IPS-11a (cell line): ENCODE data around the gene SCARB1.
A peak's percentile ranks its signal among the peaks of the same experiment; 100 is the strongest.

ENCODE experiments used
- H3K4me3 ChIP-seq: one replicate; pipeline ENCODE4 v1.5.1; 2013; ENCODE audit warnings: low read depth, low read length, control low read depth

SCARB1 gene

GRCh38 chr12:124804011-124804621 lies 59.5 kb downstream of the SCARB1 start:
- no peak overlapping the region for H3K4me3 ChIP-seq

GRCh38 chr12:124802361-124802760 lies 61.3 kb downstream of the SCARB1 start:
- no peak overlapping the region for H3K4me3 ChIP-seq

- H3K4me3 ChIP-seq = no peak overlapping the region
Observed at GRCh38 chr12:124800506-124800905, 63.2 kb downstream of the SCARB1 start.

DNA sequence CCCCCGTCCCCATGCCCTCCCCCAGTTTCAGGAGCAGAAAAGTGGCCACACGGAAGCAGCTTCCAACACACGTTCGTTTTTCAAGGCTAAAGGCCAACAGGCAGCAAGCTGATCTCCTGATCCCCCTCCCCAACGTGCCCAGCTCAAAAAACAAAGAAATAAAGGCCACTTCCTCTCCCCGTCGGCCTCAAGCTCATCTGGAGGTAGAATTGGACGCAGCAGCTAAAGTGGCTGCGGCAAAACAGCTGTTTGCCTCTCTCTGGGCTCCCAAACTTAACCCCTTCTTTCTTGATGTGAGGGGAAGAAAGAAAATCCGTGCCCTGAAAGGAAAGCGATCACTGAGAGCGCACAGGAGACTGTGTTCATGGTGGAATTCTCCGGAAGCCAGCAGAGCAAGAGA lies 66.3 kb downstream of the SCARB1 start:
- H3K4me3 ChIP-seq = no peak overlapping the region

- no peak overlapping the region for H3K4me3 ChIP-seq
Observed at GRCh38 chr12:124796303-124796960, 67.2 kb downstream of the SCARB1 start.

GRCh38 chr12:124795081-124795948 lies 68.3 kb downstream of the SCARB1 start:
- H3K4me3 ChIP-seq = no peak overlapping the region

- H3K4me3 ChIP-seq = no peak overlapping the region
Observed at GRCh38 chr12:124792961-124793441, 70.7 kb downstream of the SCARB1 start.

- no peak overlapping the region for H3K4me3 ChIP-seq
Observed at GRCh38 chr12:124792156-124792555, 71.5 kb downstream of the SCARB1 start.

DNA sequence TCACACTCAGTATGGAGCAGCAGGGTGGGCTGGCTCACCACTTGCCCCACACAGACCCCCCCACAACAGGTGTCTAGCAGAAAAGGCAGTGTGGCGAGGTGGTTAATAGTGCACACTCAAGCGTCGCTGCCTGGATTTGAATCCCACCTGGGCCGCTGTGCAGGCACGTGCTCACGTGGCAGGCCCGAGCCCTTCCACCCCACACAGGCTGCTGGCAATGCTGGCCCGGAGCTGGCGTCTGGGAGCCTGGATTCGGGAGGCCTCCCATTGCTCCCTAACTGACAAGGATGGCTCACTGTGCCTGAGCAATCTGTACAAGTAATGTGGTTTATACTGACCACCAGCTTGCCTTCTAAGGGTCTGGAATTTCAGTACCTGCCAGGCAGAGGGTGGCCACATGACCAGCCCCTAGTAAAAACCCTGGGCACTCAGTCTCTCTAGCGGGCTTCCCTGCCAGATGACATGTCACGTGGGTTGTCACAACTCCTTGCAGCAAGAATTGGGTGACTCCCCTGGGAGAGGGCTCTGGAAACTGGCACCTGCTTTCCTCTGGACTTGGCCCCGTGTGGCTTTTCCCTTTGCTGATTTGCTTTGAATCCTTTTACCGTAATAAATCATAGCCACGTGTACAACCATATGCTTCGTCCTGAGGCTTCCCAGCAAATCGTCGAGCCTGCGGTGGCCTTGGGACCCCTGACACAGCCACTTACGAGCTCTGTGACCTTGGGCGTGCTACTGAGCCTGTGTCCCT lies 72.8 kb downstream of the SCARB1 start:
- no peak overlapping the region for H3K4me3 ChIP-seq

- H3K4me3 ChIP-seq = no peak overlapping the region
Observed at GRCh38 chr12:124788936-124789555, 74.6 kb downstream of the SCARB1 start.

- H3K4me3 ChIP-seq = peak overlapping the region; percentile 25
Observed at GRCh38 chr12:124786061-124786964, 77.4 kb downstream of the SCARB1 start.

DNA sequence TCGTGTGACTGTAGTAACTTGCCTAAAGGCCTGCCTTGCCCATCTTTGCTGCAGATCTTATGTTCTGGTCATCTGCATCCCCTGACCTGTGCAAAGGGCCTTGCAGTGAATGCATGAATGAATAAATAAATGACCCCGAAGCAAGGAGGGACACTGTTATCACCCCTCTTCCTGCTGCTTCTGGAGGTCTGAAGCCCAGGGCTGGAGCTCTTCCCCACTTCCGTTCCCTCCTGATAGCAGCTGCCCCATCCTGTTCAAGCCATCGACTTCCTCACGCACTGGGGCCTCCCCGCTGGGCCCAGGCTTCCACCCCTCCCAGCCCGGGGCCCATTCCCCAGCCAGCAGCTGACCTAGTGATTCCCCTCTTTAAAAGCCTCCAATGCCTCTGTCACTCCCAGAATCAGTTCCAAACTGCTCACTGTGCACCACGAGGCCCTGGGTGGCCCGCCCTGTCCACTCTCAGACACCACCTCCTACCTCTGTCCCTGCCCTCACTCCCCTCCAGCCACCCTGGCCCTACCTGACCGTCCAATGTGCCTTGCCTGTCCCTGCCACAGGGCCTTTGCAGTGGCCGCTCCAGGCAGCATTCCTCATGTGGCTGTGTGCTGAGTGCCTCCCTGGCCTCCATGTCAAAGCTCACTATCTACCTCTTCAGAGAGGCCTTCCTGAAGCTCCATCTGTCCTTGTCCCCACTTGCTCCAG lies 78.6 kb downstream of the SCARB1 start:
- no peak overlapping the region for H3K4me3 ChIP-seq

- H3K4me3 ChIP-seq = no peak overlapping the region
Observed at GRCh38 chr12:124783087-124783486, 80.6 kb downstream of the SCARB1 start.

DNA sequence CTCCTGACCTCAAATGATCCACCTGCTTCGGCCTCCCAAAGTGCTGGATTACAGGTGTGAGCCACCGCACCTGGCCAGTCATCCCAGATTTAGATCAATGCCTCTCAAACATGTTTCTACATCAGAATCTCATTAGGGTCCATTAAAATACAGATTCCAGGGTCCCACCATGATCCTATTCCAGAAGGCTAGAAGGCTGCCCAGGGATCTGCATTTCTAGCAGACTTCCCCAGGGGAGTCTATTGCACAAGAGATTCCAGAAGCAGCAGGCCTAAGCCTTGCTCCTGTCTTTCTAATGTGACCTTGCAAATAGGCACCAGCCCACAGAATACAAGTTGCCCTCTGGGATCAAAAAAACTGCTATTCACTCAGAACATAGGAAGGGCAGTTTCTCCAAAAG lies 81.5 kb downstream of the SCARB1 start:
- no peak overlapping the region for H3K4me3 ChIP-seq

- H3K4me3 ChIP-seq = no peak overlapping the region
Observed at GRCh38 chr12:124780752-124781685, 82.6 kb downstream of the SCARB1 start.

DNA sequence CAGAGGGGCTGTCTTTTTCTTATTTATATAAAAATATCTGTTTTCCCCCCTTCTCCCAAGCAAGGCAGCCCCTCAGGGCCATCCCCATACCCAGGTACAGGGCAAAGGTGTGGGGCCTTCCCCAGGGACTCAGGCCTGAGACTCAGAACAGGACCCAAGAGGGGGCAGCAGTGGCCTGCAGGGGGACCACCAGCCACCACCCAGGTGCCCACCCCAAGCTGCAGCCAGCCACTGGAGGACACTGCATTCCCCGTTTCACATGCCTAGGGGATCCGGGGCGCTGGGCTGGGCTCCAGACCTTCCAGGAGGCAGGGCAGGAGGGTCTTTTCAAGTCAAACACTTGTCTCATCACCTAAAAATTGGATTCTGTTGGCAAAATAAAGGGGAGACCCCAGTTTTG lies 83.3 kb downstream of the SCARB1 start:
- no peak overlapping the region for H3K4me3 ChIP-seq

- H3K4me3 ChIP-seq = no peak overlapping the region
Observed at GRCh38 chr12:124779161-124780141, 84.2 kb downstream of the SCARB1 start.
